ENCODE results near the gene MLLT10. TPM values are rescaled to one million over a fixed set of nuclear protein-coding genes. Genes with fewer than 3 reads are reported as not detected.

The MLLT10 gene
- total and polyA plus RNA-seq, 10 of the 15 experiments (the other 5 are each of a cell fraction or from before 2014, with no cell fraction given): 8.7 to 61.1 (median 28.5) TPM

GRCh38 chr10:21751341-21752310, 217.6 kb downstream of the MLLT10 start:
- H3K9ac ChIP-seq (ENCODE audit: control insufficient read depth, insufficient read depth, low read length): no peak overlapping the region
- in situ Hi-C loops (cut with MboI) (no loop called here), intact Hi-C loops (cut with micrococcal nuclease; ENCODE audit: unreplicated experiment) (no loop called here)
- no peaks in the 10 kb centered on the region for H4K20me1 ChIP-seq (ENCODE audit: control insufficient read depth, insufficient read depth)
- peaks cover 0 to 4% of the 10 kb centered on the region in 2 experiments; a peak in 1 of 4 replicates for H3K36me3 ChIP-seq (ENCODE audit: control insufficient read depth in 2 of 2, insufficient read depth in 2 of 2, low read length in 1 of 2)
- H3K27ac ChIP-seq (ENCODE audit: control insufficient read depth, insufficient read depth): no peak overlapping the region
- ChIA-PET POLR2A (no interaction called here), SMC1A (ENCODE audit: uncharacterized antibody, unreplicated experiment) (no interaction called here), RAD21 (ENCODE audit: unreplicated experiment) (interaction anchor here (1.1 kb wide), 1 partner anchor 202 kb away, joined by 8 read pairs; no protein-coding TSS in a partner anchor), CTCF (no interaction called here)
- no peak overlapping the region for H3K4me2 ChIP-seq (ENCODE audit: control insufficient read depth, insufficient read depth)
- H3K4me3 ChIP-seq: no peak overlapping the region
- no peak for FAIRE-seq
- no peaks in the 10 kb centered on the region for H3K79me2 ChIP-seq (ENCODE audit: control insufficient read depth, insufficient read depth, low read length)
- WGBS (ENCODE audit: insufficient coverage, insufficient replicate concordance, low lambda C conversion rate, missing lambda C conversion rate): 83% methylated on average over 25 of the region's 26 CpGs
- no peaks in the 10 kb centered on the region for H3K4me1 ChIP-seq (ENCODE audit: control insufficient read depth, insufficient read depth, low read length)
- no peaks in the 10 kb centered on the region for H3K27me3 ChIP-seq (replicated peaks in 1 of 2; ENCODE audit: control insufficient read depth in 2 of 2, insufficient read depth in 2 of 2, low read length in 1 of 2)
- no peak overlapping the region for H2AFZ ChIP-seq (ENCODE audit: control insufficient read depth, low read depth, low read length)
- no peak for DNase-seq (ENCODE audit: low read depth, low spot score)
- ATAC-seq: no peak
- no TSS peak for BruUV-seq (replicated peaks)
- H3K9me3 ChIP-seq (replicated peaks; ENCODE audit: control insufficient read depth, insufficient read depth, low read length): no peaks in the 10 kb centered on the region
- TF ChIP-seq E4F1 (IDR thresholded peaks at IDR 0.05; ENCODE audit: borderline replicate concordance, partially characterized antibody) (no peak), POU2F2 (IDR thresholded peaks at IDR 0.05; ENCODE audit: borderline replicate concordance, low read depth, low read length) (no peak), CHD1 (IDR thresholded peaks at IDR 0.05; ENCODE audit: low read depth, low read length) (no peak), HCFC1 (IDR thresholded peaks at IDR 0.05; ENCODE audit: low read length) (no peak), JUNB (IDR thresholded peaks at IDR 0.05) (no peak), HDGF (IDR thresholded peaks at IDR 0.05) (no peak), CBX3 (IDR thresholded peaks at IDR 0.05; ENCODE audit: borderline replicate concordance, low read depth) (no peak), RELB (IDR thresholded peaks at IDR 0.05; ENCODE audit: low read depth) (no peak), ZSCAN29 (IDR thresholded peaks at IDR 0.05) (no peak), CEBPZ (IDR thresholded peaks at IDR 0.05; ENCODE audit: low read depth, low read length) (no peak), ASH2L (IDR thresholded peaks at IDR 0.05; ENCODE audit: borderline replicate concordance, low read depth) (no peak), RUNX3 (IDR thresholded peaks at IDR 0.05; ENCODE audit: low read length) (no peak), KLF5 (IDR thresholded peaks at IDR 0.05; ENCODE audit: partially characterized antibody) (no peak), STAT1 (conservative IDR thresholded peaks at IDR 0.05) (no peak), TAF1 (IDR thresholded peaks at IDR 0.05; ENCODE audit: borderline replicate concordance, low read depth, low read length) (no peak)
- TF ChIP-seq, protein P1, sequence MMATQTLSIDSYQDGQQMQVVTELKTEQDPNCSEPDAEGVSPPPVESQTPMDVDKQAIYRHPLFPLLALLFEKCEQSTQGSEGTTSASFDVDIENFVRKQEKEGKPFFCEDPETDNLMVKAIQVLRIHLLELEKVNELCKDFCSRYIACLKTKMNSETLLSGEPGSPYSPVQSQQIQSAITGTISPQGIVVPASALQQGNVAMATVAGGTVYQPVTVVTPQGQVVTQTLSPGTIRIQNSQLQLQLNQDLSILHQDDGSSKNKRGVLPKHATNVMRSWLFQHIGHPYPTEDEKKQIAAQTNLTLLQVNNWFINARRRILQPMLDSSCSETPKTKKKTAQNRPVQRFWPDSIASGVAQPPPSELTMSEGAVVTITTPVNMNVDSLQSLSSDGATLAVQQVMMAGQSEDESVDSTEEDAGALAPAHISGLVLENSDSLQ (IDR thresholded peaks at IDR 0.05): no peak

Measured in GM12878 (cell line).